Thyroid gland (tissue), 4 donors: ENCODE data around the gene DDX21.

ENCODE experiments used
- CTCF ChIP-seq, 6 experiments: fragments of 200-600 bp in 3 of 6; fragments of 450-650 bp in 3 of 6; sonication (generic) in 3 of 6; IDR thresholded peaks; one replicate each; pipeline ENCODE4 v1.5.1; 2016 to 2019; ENCODE audit warnings: antibody characterized with exemption in 6 of 6, mild to moderate bottlenecking in 2 of 6, inconsistent platforms in 1 of 6, moderate library complexity in 1 of 6
- POLR2A ChIP-seq, 2 donors: fragments of 450-650 bp; IDR thresholded peaks; one replicate each; pipeline ENCODE4 v1.6.1; 2017; ENCODE audit warnings: antibody characterized with exemption in 2 of 2, mild to moderate bottlenecking in 2 of 2, moderate library complexity in 1 of 2

DNA sequence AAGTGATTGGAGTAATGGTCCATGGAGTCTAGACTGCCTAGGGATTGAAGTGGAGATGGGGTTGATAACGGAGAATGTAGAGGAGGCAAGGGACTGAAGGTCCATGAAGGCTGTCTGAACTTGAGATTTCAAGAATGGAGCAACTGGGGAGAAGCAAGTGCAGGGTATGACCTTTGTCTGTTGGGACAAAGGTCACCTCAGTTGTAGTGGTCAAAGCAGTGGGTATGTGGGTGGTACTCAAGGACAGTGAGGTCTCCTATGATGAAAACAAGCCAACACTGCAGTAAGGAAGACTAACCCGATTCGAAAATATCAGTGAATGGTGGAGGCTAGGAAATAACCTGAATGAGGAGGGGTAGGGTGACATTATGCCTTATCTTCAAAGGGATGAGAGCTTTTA lies 5.4 kb upstream of the DDX21 start:
- TF ChIP-seq POLR2A (IDR thresholded peaks at IDR 0.05): no peak
- TF ChIP-seq CTCF (IDR thresholded peaks at IDR 0.05): no peak
